ENCODE results near the gene ITPR1.

GRCh38 chr3:4515916-4516579, 22.9 kb downstream of the ITPR1 start:
- TF ChIP-seq PATZ1 (CRISPR knock-in tag; IDR thresholded peaks at IDR 0.05; ENCODE audit: borderline replicate concordance) (no peak), RARB (CRISPR knock-in tag; IDR thresholded peaks at IDR 0.05) (no peak), ZFP3 (CRISPR knock-in tag; IDR thresholded peaks at IDR 0.05) (no peak), CREB5 (CRISPR knock-in tag; IDR thresholded peaks at IDR 0.05; ENCODE audit: low read depth) (no peak), GLIS3 (CRISPR knock-in tag; IDR thresholded peaks at IDR 0.05) (no peak), SNAI2 (CRISPR knock-in tag; IDR thresholded peaks at IDR 0.05) (no peak), ARNTL (CRISPR knock-in tag; IDR thresholded peaks at IDR 0.05; ENCODE audit: borderline replicate concordance, low read depth) (no peak), ZC3H10 (CRISPR knock-in tag; IDR thresholded peaks at IDR 0.05) (no peak)

Data from SK-N-SH treated with all-trans-retinoic acid at 6 μM for 48 hours (cell line).